ENCODE measurements around the gene SERTM2. TPM values are rescaled to one million over a fixed set of nuclear protein-coding genes. Genes with fewer than 3 reads are reported as not detected.

Gene SERTM2
- total RNA-seq, 1 experiment from 2014 or later, result not detected

DNA sequence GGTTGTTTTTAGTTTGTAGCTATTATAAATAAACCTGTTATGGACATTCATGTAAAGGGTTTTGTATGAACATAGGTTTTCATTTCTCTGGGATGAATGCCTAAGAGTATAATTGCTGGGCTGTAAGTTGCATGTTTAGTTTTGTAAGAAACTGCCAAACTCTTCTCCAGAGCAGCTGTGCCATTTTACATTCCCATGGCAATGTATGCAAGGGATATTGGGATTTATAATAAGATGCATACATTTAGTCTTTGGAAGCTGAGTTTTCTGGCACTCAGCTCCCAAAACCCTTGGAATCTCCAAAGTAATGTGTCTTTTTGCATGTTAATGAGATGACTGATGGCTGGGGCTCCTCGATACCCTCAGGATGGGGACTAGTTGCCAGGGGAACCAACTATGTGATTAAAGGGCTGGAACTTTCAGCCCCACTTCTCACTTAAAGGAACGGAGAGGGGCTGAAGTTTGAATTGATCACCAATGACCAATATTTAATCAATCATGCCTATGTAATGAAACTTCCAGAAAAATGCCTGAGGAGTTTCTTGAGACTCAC lies 44.0 kb downstream of the SERTM2 start:
- DNase-seq (no peak), ATAC-seq (no peak)
- H2AFZ ChIP-seq (ENCODE audit: low read length), result no peak overlapping the region
- TF ChIP-seq EZH2 (IDR thresholded peaks at IDR 0.05; ENCODE audit: low read length, unreplicated experiment) (no peak), EZH2phosphoT487 (IDR thresholded peaks at IDR 0.05; ENCODE audit: borderline replicate concordance, low read length) (no peak)
- TF ChIP-seq, protein P1, sequence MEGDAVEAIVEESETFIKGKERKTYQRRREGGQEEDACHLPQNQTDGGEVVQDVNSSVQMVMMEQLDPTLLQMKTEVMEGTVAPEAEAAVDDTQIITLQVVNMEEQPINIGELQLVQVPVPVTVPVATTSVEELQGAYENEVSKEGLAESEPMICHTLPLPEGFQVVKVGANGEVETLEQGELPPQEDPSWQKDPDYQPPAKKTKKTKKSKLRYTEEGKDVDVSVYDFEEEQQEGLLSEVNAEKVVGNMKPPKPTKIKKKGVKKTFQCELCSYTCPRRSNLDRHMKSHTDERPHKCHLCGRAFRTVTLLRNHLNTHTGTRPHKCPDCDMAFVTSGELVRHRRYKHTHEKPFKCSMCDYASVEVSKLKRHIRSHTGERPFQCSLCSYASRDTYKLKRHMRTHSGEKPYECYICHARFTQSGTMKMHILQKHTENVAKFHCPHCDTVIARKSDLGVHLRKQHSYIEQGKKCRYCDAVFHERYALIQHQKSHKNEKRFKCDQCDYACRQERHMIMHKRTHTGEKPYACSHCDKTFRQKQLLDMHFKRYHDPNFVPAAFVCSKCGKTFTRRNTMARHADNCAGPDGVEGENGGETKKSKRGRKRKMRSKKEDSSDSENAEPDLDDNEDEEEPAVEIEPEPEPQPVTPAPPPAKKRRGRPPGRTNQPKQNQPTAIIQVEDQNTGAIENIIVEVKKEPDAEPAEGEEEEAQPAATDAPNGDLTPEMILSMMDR (conservative IDR thresholded peaks at IDR 0.05; ENCODE audit: low read depth, low read length), result no peak
- ChIA-PET POLR2A (ENCODE audit: unreplicated experiment) (no interaction called here), CTCF (no interaction called here)
- H3K27me3 ChIP-seq (ENCODE audit: low read length), result no peaks in the 10 kb centered on the region
- no peaks in the 10 kb centered on the region for H3K9me2 ChIP-seq (replicated peaks; ENCODE audit: low read length)
- H3K79me2 ChIP-seq (ENCODE audit: low read length), result no peaks in the 10 kb centered on the region
- no peak overlapping the region for H3K9ac ChIP-seq (ENCODE audit: low read length)
- no peak overlapping the region for H3K4me2 ChIP-seq (ENCODE audit: low read length)
- intact Hi-C loops (cut with micrococcal nuclease), result no loop called here
- no peak overlapping the region for H3K4me3 ChIP-seq (ENCODE audit: low read length)
- H3K4me1 ChIP-seq (ENCODE audit: insufficient read depth, low read length), result no peaks in the 10 kb centered on the region
- no peaks in the 10 kb centered on the region for H3K36me3 ChIP-seq (ENCODE audit: low read depth, low read length)
- no TSS peak for BruUV-seq (replicated peaks)
- H3K9me3 ChIP-seq (ENCODE audit: low read length), result no peaks in the 10 kb centered on the region
- H4K20me1 ChIP-seq (ENCODE audit: low read length), result no peaks in the 10 kb centered on the region
- H3K27ac ChIP-seq (ENCODE audit: low read length), result no peak overlapping the region
- no peaks in the 10 kb centered on the region for H3F3A ChIP-seq (ENCODE audit: low read length, unreplicated experiment)

DNA sequence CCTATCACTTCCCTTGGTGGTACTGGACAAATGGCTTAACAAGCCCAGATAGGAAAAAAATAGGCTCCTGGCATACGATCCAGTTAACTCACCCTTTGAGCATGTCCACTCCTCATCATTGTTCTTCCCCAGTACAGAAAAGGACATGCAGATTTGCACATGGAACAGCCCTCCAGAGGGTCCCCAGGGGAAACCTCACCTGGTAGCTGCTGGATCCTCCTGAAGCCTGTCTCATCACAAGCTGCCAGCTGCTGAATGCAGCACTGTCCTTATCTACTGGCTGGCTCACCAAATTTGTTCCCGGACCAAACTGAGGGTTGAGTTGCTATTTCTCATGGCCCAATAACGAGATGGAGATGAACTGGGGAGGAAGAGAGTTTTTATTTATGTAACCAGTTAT lies 49.4 kb downstream of the SERTM2 start:
- POLR2A ChIA-PET (ENCODE audit: unreplicated experiment), result no interaction called here
- H4K20me1 ChIP-seq (ENCODE audit: low read length), result no peaks in the 10 kb centered on the region
- no peak overlapping the region for H3K27ac ChIP-seq (ENCODE audit: low read length)
- H3K4me1 ChIP-seq (ENCODE audit: insufficient read depth, low read length), result no peaks in the 10 kb centered on the region
- no peaks in the 10 kb centered on the region for H3F3A ChIP-seq (ENCODE audit: low read length, unreplicated experiment)
- no peaks in the 10 kb centered on the region for H3K27me3 ChIP-seq (ENCODE audit: low read length)
- no peaks in the 10 kb centered on the region for H3K9me2 ChIP-seq (replicated peaks; ENCODE audit: low read length)
- no peaks in the 10 kb centered on the region for H3K36me3 ChIP-seq (ENCODE audit: low read depth, low read length)
- no peak overlapping the region for H2AFZ ChIP-seq (ENCODE audit: low read length)
- TF ChIP-seq EZH2 (IDR thresholded peaks at IDR 0.05; ENCODE audit: low read length, unreplicated experiment), result no peak
- TF ChIP-seq, protein P1 (conservative IDR thresholded peaks at IDR 0.05; ENCODE audit: low read depth, low read length), result no peak
- TF ChIP-seq EZH2phosphoT487 (IDR thresholded peaks at IDR 0.05; ENCODE audit: borderline replicate concordance, low read length), result no peak
- no TSS peak for BruUV-seq (replicated peaks)
- DNase-seq, result no peak
- CTCF ChIA-PET, result no interaction called here
- no peaks in the 10 kb centered on the region for H3K9me3 ChIP-seq (ENCODE audit: low read length)
- H3K4me3 ChIP-seq (ENCODE audit: low read length), result no peak overlapping the region
- intact Hi-C loops (cut with micrococcal nuclease), result no loop called here
- no peak for ATAC-seq
- no peaks in the 10 kb centered on the region for H3K79me2 ChIP-seq (ENCODE audit: low read length)
- no peak overlapping the region for H3K9ac ChIP-seq (ENCODE audit: low read length)
- H3K4me2 ChIP-seq (ENCODE audit: low read length), result no peak overlapping the region

DNA sequence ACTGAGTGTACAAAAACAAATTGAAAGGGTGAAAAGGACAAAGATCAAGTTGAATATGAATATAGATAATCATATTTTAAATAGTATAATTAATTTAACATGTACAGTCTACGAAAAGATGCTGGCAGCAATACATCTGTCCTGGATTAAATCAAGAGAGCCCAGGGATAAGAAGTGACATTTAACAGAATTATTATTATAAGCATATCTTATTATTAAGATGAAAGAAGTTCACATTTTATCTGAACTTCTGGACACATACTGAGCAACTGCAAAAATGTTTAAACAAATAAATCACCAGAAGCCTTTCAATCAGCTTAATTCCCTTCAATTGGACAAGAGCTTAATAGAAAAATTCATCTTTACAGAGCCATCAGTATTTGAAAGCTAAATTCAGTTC lies 50.4 kb downstream of the SERTM2 start:
- intact Hi-C loops (cut with micrococcal nuclease), result no loop called here
- Histone ChIP-seq H3K27me3 (ENCODE audit: low read length) (no peaks in the 10 kb centered on the region), H2AFZ (ENCODE audit: low read length) (no peak overlapping the region), H3K36me3 (ENCODE audit: low read depth, low read length) (no peaks in the 10 kb centered on the region), H3K27ac (ENCODE audit: low read length) (no peak overlapping the region), H3K4me3 (ENCODE audit: low read length) (no peak overlapping the region), H4K20me1 (ENCODE audit: low read length) (no peaks in the 10 kb centered on the region), H3K4me2 (ENCODE audit: low read length) (no peak overlapping the region), H3K79me2 (ENCODE audit: low read length) (no peaks in the 10 kb centered on the region), H3F3A (ENCODE audit: low read length, unreplicated experiment) (no peaks in the 10 kb centered on the region), H3K9me3 (ENCODE audit: low read length) (no peaks in the 10 kb centered on the region), H3K9me2 (replicated peaks; ENCODE audit: low read length) (no peaks in the 10 kb centered on the region), H3K9ac (ENCODE audit: low read length) (no peak overlapping the region), H3K4me1 (ENCODE audit: insufficient read depth, low read length) (no peaks in the 10 kb centered on the region)
- no peak for TF ChIP-seq EZH2 (IDR thresholded peaks at IDR 0.05; ENCODE audit: low read length, unreplicated experiment)
- TF ChIP-seq, protein P1 (conservative IDR thresholded peaks at IDR 0.05; ENCODE audit: low read depth, low read length), result no peak
- TF ChIP-seq EZH2phosphoT487 (IDR thresholded peaks at IDR 0.05; ENCODE audit: borderline replicate concordance, low read length), result no peak
- ATAC-seq, result no peak
- POLR2A ChIA-PET (ENCODE audit: unreplicated experiment), result no interaction called here
- no peak for DNase-seq
- CTCF ChIA-PET, result no interaction called here
- BruUV-seq (replicated peaks), result no TSS peak

Data from PC-3 (cell line).